HCT116 (cell line): ENCODE data around the gene LMAN2L. TPM values are rescaled to one million over a fixed set of nuclear protein-coding genes. Genes with fewer than 3 reads are reported as not detected.
A peak's percentile ranks its signal among the peaks of the same experiment; 100 is the strongest.

ENCODE experiments used
- ATAC-seq: fragments of 200-7000 bp; cut with Tn5 transposase; 2 replicates; pipeline ENCODE4 v1.9.1; 2020; ENCODE audit warnings: mild to moderate bottlenecking, moderate library complexity
- Bru-seq: library from RNA; stranded (reverse); fragments of 400-500 nt; gene quantifications from one replicate; lab custom pipeline; 2021; lab: Mats Ljungman, UMichigan
- BruChase-seq, 2 experiments: library from RNA; stranded (reverse); fragments of 400-500 nt; gene quantifications; one replicate each; lab custom pipeline; 2021; lab: Mats Ljungman, UMichigan
- BruUV-seq: library from RNA; stranded (reverse); fragments of 400-500 nt; replicated peaks from 2 replicates; lab custom pipeline; 2021; lab: Mats Ljungman, UMichigan
- CTCF ChIA-PET: fragments of 300-600 bp; sonication (Branson Sonifier 250); formaldehyde crosslinking; loops from one replicate; lab custom pipeline; 2021; ENCODE audit warnings: antibody characterized with exemption; lab: Charles Lee
- POLR2A ChIA-PET: fragments of 300-600, 350-600 bp; sonication (Branson Sonifier 250); formaldehyde crosslinking; loops from one replicate; lab custom pipeline; 2021; ENCODE audit warnings: antibody characterized with exemption; lab: Charles Lee
- RAD21 ChIA-PET, 2 experiments: fragments of 300-600 bp; sonication (Branson Sonifier 250); formaldehyde crosslinking; loops; one replicate each; lab custom pipeline; 2023; ENCODE audit warnings: low total read pairs in 2 of 2; ENCODE audit not compliant: uncharacterized antibody in 2 of 2, unreplicated experiment in 2 of 2, low non-redundant PET in 1 of 2; lab: Charles Lee
- DNase-seq: peaks from one replicate; pipeline ENCODE4 v3.0.0-alpha.2; 2010; ENCODE audit warnings: low read depth, low spot score
- H2AFZ ChIP-seq: fragments of 200-600 bp; shearing (Covaris generic), sonication (generic); 2 replicates; pipeline ENCODE4 v1.6.1; 2017; ENCODE audit warnings: low read depth, mixed run types, mixed read lengths, antibody characterized with exemption, low read length; ENCODE audit not compliant: poor library complexity, severe bottlenecking
- H3K27ac ChIP-seq: 2 replicates; pipeline ENCODE4 v1.5.1; 2012; ENCODE audit warnings: low read depth, low read length
- H3K27me3 ChIP-seq: fragments of 200-600 bp; sonication (generic); 2 replicates; pipeline ENCODE4 v1.6.1; 2016; ENCODE audit warnings: mixed run types, low read length, mixed read lengths; ENCODE audit not compliant: insufficient read depth
- H3K36me3 ChIP-seq, 2 experiments: fragments of 200-500 bp in 1 of 2; fragments of 200-600 bp in 1 of 2; sonication (Bioruptor generic) in 1 of 2; sonication (generic) in 1 of 2; 2 replicates each; pipeline versions ENCODE4 v1.5.1 to v1.6.1; 2014 to 2016; ENCODE audit warnings: low read length in 2 of 2, inconsistent platforms in 1 of 2, mixed read lengths in 1 of 2, mixed run types in 1 of 2; ENCODE audit not compliant: insufficient read depth in 2 of 2, control insufficient read depth in 1 of 2
- H3K4me1 ChIP-seq, 2 experiments: fragments of 200-600 bp in 1 of 2; sonication (generic) in 1 of 2; 2 replicates each; pipeline versions ENCODE4 v1.5.1 to v1.6.1; 2012 to 2017; ENCODE audit warnings: low read length in 2 of 2, inconsistent platforms in 1 of 2, mild to moderate bottlenecking in 1 of 2, mixed read lengths in 1 of 2, mixed run types in 1 of 2, moderate library complexity in 1 of 2; ENCODE audit not compliant: insufficient read depth in 2 of 2, control insufficient read depth in 1 of 2
- H3K4me2 ChIP-seq: fragments of 200-600 bp; sonication (generic); 2 replicates; pipeline ENCODE4 v1.6.1; 2017; ENCODE audit warnings: mixed run types, low read length, mixed read lengths
- H3K4me3 ChIP-seq, 2 experiments: fragments of 200-600 bp in 1 of 2; sonication (generic) in 1 of 2; replicated peaks in 1 of 2; 2 replicates each; pipeline ENCODE4 v1.5.1; 2011 to 2016; ENCODE audit warnings: low read length in 2 of 2, control low read depth in 1 of 2, low read depth in 1 of 2, mild to moderate bottlenecking in 1 of 2, mixed read lengths in 1 of 2, mixed run types in 1 of 2
- H3K79me2 ChIP-seq: fragments of 200-600 bp; sonication (generic); 2 replicates; pipeline ENCODE4 v1.6.1; 2017; ENCODE audit warnings: mild to moderate bottlenecking, mixed run types, low read length, moderate library complexity, mixed read lengths; ENCODE audit not compliant: insufficient read depth
- H3K9ac ChIP-seq: fragments of 200-600 bp; sonication (generic); 2 replicates; pipeline ENCODE4 v1.6.1; 2016; ENCODE audit warnings: low read length, mixed read lengths
- H3K9me2 ChIP-seq: fragments of 200-600 bp; sonication (generic), shearing (Covaris generic); 2 replicates; pipeline ENCODE4 v1.6.1; 2017; ENCODE audit warnings: mixed run types, mild to moderate bottlenecking, moderate library complexity; ENCODE audit not compliant: insufficient read depth
- H3K9me3 ChIP-seq, 2 experiments: fragments of 200-500 bp in 1 of 2; fragments of 200-600 bp in 1 of 2; sonication (Bioruptor generic) in 1 of 2; sonication (generic) in 1 of 2; 2 replicates each; pipeline ENCODE4 v1.6.1; 2014 to 2017; ENCODE audit warnings: low read length in 2 of 2, mixed read lengths in 2 of 2, inconsistent platforms in 1 of 2, low read depth in 1 of 2, mild to moderate bottlenecking in 1 of 2, mixed run types in 1 of 2, moderate library complexity in 1 of 2; ENCODE audit not compliant: control insufficient read depth in 1 of 2, insufficient read depth in 1 of 2
- H4K20me1 ChIP-seq: fragments of 200-600 bp; sonication (generic), shearing (Covaris generic); 2 replicates; pipeline ENCODE4 v1.6.1; 2017; ENCODE audit warnings: mixed run types, mild to moderate bottlenecking, moderate library complexity; ENCODE audit not compliant: insufficient read depth
- CBX3 ChIP-seq: IDR thresholded peaks from 2 replicates; pipeline ENCODE4 v1.6.1; 2012; ENCODE audit warnings: low read depth
- CEBPB ChIP-seq: IDR thresholded peaks from 2 replicates; pipeline ENCODE4 v1.6.1; 2012; ENCODE audit warnings: low read depth
- EGR1 ChIP-seq: IDR thresholded peaks from 2 replicates; pipeline ENCODE4 v1.6.1; 2012; ENCODE audit warnings: low read depth
- ELF1 ChIP-seq: IDR thresholded peaks from 2 replicates; pipeline ENCODE4 v1.6.1; 2012; ENCODE audit warnings: low read depth, borderline replicate concordance
- EZH2 ChIP-seq: fragments of 200-600 bp; sonication (generic); IDR thresholded peaks from 2 replicates; pipeline ENCODE4 v1.6.1; 2017; ENCODE audit warnings: antibody characterized with exemption, mixed run types
- EZH2phosphoT487 ChIP-seq: fragments of 200-600 bp; IDR thresholded peaks from 2 replicates; pipeline ENCODE4 v1.6.1; 2018; ENCODE audit warnings: antibody characterized with exemption, borderline replicate concordance
- FOSL1 ChIP-seq: IDR thresholded peaks from 2 replicates; pipeline ENCODE4 v1.6.1; 2012; ENCODE audit warnings: low read depth
- JUND ChIP-seq: IDR thresholded peaks from 2 replicates; pipeline ENCODE4 v1.6.1; 2012
- MAX ChIP-seq: IDR thresholded peaks from 2 replicates; pipeline ENCODE4 v1.6.1; 2012
- POLR2A ChIP-seq: IDR thresholded peaks from 2 replicates; pipeline ENCODE4 v1.7.0; 2011; ENCODE audit warnings: borderline replicate concordance; ENCODE audit not compliant: insufficient read depth, insufficient read length; ENCODE audit errors: extremely low read depth
- POLR2AphosphoS5 ChIP-seq: IDR thresholded peaks from 2 replicates; pipeline ENCODE4 v1.6.1; 2011; ENCODE audit warnings: mild to moderate bottlenecking, low read depth, low read length, moderate library complexity
- SP1 ChIP-seq: IDR thresholded peaks from 2 replicates; pipeline ENCODE4 v1.6.1; 2012; ENCODE audit warnings: low read depth
- YY1 ChIP-seq: IDR thresholded peaks from 2 replicates; pipeline ENCODE4 v1.6.1; 2011; ENCODE audit warnings: low read length, low read depth, moderate library complexity, mild to moderate bottlenecking; ENCODE audit not compliant: insufficient replicate concordance; ENCODE audit errors: extremely low read depth
- ZFX ChIP-seq: fragments of 450-650 bp; IDR thresholded peaks from 2 replicates; pipeline ENCODE4 v1.6.1; 2017
- ZNF274 ChIP-seq: fragments of 200-500 bp; sonication (Bioruptor generic); IDR thresholded peaks from 2 replicates; pipeline ENCODE4 v1.6.1; 2014; ENCODE audit warnings: mild to moderate bottlenecking, low read depth, low read length, inconsistent platforms
- intact Hi-C: fragments of 100-400 bp; cut with micrococcal nuclease; formaldehyde crosslinking; loops from 2 replicates; pipeline ENCODE4 v1.10.0; 2022
- long read RNA-seq: library from polyadenylated mRNA; unstranded; transcript quantifications from one replicate; pipeline ENCODE4 v2.0.0, GENCODE V29; 2021; ENCODE audit not compliant: unreplicated experiment
- polyA plus RNA-seq: library from polyadenylated mRNA; unstranded; fragments of >200 nt; gene quantifications from 2 replicates; pipeline ENCODE4 v1.2.1, GENCODE V29; 2012; ENCODE audit warnings: missing spikeins
- total RNA-seq: library from RNA; stranded (reverse); gene quantifications from one replicate; pipeline ENCODE4 v1.2.1, GENCODE V29; 2021; ENCODE audit not compliant: unreplicated experiment
- TF ChIP-seq, protein P1 (sequence below): IDR thresholded peaks from 2 replicates; pipeline ENCODE4 v1.6.1; 2011; ENCODE audit warnings: mild to moderate bottlenecking, low read length, moderate library complexity; ENCODE audit not compliant: insufficient replicate concordance; ENCODE audit errors: extremely low read depth
- TF ChIP-seq, protein P2 (sequence below): IDR thresholded peaks from 2 replicates; pipeline ENCODE4 v1.6.1; 2012; ENCODE audit warnings: low read depth

LMAN2L gene, protein sequence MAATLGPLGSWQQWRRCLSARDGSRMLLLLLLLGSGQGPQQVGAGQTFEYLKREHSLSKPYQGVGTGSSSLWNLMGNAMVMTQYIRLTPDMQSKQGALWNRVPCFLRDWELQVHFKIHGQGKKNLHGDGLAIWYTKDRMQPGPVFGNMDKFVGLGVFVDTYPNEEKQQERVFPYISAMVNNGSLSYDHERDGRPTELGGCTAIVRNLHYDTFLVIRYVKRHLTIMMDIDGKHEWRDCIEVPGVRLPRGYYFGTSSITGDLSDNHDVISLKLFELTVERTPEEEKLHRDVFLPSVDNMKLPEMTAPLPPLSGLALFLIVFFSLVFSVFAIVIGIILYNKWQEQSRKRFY
- 15.2 TPM for total RNA-seq
- 12.1 and 14.6 TPM in 2 replicates for polyA plus RNA-seq
- percentile 63 among the genes with signal in this experiment for Bru-seq, nascent RNA
- percentile 59 among the genes with signal in this experiment for BruChase-seq, experiment 1, labeled RNA remaining after a 6-hour chase
- percentile 64 among the genes with signal in this experiment for BruChase-seq, experiment 2, labeled RNA remaining after a 2-hour chase
- long read RNA-seq, transcript LMAN2L-201 (8 exons, 2,397 nt) = major isoform, 70 of 92 reads
- long read RNA-seq, partial matches to known transcripts = 6 of 92 reads
- long read RNA-seq, other reads (novel, unspliced or antisense) = 13 of 92 reads

- H3K4me1 ChIP-seq = peaks cover 2 to 9% of the 10 kb centered on the region in 2 experiments; a peak in 3 of 4 replicates
- H4K20me1 ChIP-seq = 0 out of 2 replicates have a peak, but pooled peaks cover 2% of the 10 kb centered on the region
- CTCF ChIA-PET = no interaction called here
- no peaks in the 10 kb centered on the region for H3K9me2 ChIP-seq
- ATAC-seq (peak; percentile 100), DNase-seq (peak; percentile 90)
- H3K27me3 ChIP-seq = no peaks in the 10 kb centered on the region
- BruUV-seq = no TSS peak
- H3K4me3 ChIP-seq = peak within 1 kb of the TSS; percentile 91 to 95
- peak within 1 kb of the TSS; percentile 78 for H3K9ac ChIP-seq
- POLR2A ChIA-PET = no interaction called here
- peak within 1 kb of the TSS; percentile 41 for H3K27ac ChIP-seq
- no peaks in the 10 kb centered on the region for H3K9me3 ChIP-seq
- intact Hi-C loops = no loop called here
- peak within 1 kb of the TSS; percentile 90 for H3K4me2 ChIP-seq
- H3K36me3 ChIP-seq = peaks cover 7 to 15% of the 10 kb centered on the region in 2 experiments; a peak in 2 of 4 replicates
- H3K79me2 ChIP-seq = peaks cover 27% of the 10 kb centered on the region
- RAD21 ChIA-PET = no interaction called here
- peak within 1 kb of the TSS; percentile 95 for H2AFZ ChIP-seq
- peak; percentile 57; the same call in 1 of the 2 replicates for TF ChIP-seq MAX
- TF ChIP-seq ZNF274 = no peak
- TF ChIP-seq CBX3 = no peak
- TF ChIP-seq SP1 = peak; percentile 95
- TF ChIP-seq ELF1 = no peak
- TF ChIP-seq EZH2 = no peak
- TF ChIP-seq, protein P1, sequence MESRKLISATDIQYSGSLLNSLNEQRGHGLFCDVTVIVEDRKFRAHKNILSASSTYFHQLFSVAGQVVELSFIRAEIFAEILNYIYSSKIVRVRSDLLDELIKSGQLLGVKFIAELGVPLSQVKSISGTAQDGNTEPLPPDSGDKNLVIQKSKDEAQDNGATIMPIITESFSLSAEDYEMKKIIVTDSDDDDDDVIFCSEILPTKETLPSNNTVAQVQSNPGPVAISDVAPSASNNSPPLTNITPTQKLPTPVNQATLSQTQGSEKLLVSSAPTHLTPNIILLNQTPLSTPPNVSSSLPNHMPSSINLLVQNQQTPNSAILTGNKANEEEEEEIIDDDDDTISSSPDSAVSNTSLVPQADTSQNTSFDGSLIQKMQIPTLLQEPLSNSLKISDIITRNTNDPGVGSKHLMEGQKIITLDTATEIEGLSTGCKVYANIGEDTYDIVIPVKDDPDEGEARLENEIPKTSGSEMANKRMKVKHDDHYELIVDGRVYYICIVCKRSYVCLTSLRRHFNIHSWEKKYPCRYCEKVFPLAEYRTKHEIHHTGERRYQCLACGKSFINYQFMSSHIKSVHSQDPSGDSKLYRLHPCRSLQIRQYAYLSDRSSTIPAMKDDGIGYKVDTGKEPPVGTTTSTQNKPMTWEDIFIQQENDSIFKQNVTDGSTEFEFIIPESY = no peak
- no peak for TF ChIP-seq EGR1
- TF ChIP-seq YY1 = peak; percentile 94
- no peak for TF ChIP-seq FOSL1
- TF ChIP-seq POLR2A = peak; percentile 78
- no peak for TF ChIP-seq JUND
- TF ChIP-seq ZFX = no peak; the same call in 1 of the 2 replicates
- TF ChIP-seq CEBPB = no peak
- TF ChIP-seq POLR2AphosphoS5 = peak; percentile 90
- TF ChIP-seq, protein P2, sequence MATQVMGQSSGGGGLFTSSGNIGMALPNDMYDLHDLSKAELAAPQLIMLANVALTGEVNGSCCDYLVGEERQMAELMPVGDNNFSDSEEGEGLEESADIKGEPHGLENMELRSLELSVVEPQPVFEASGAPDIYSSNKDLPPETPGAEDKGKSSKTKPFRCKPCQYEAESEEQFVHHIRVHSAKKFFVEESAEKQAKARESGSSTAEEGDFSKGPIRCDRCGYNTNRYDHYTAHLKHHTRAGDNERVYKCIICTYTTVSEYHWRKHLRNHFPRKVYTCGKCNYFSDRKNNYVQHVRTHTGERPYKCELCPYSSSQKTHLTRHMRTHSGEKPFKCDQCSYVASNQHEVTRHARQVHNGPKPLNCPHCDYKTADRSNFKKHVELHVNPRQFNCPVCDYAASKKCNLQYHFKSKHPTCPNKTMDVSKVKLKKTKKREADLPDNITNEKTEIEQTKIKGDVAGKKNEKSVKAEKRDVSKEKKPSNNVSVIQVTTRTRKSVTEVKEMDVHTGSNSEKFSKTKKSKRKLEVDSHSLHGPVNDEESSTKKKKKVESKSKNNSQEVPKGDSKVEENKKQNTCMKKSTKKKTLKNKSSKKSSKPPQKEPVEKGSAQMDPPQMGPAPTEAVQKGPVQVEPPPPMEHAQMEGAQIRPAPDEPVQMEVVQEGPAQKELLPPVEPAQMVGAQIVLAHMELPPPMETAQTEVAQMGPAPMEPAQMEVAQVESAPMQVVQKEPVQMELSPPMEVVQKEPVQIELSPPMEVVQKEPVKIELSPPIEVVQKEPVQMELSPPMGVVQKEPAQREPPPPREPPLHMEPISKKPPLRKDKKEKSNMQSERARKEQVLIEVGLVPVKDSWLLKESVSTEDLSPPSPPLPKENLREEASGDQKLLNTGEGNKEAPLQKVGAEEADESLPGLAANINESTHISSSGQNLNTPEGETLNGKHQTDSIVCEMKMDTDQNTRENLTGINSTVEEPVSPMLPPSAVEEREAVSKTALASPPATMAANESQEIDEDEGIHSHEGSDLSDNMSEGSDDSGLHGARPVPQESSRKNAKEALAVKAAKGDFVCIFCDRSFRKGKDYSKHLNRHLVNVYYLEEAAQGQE = no peak
- TF ChIP-seq EZH2phosphoT487 = no peak
Observed at GRCh38 chr2:96739633-96740428, at the start of gene LMAN2L. LMAN2L (minus strand) TSS chr2:96740064; CDS start chr2:96740040, 24 bp downstream.
